ENCODE results near the gene ST6GALNAC5.

Gene ST6GALNAC5

DNA sequence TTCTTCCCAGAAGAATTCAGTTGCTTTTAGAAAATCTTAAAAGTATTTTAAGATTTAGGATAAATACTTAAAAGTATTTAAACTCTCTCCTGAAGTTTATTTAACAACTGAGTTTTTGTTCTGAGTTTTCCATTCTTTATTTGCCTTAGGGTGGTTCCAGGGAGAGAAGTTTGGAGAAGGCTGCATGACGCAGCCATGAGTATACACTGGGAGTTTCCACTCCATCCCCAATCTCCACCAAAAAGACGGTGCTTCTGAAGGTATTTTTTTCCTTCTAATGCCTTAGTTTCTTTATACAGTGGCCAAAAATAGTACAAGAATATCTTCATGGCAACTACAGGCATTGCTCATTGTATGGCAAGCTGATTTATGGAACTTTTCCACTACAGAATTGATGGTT, 122.7 kb downstream of the ST6GALNAC5 start:
- Histone ChIP-seq H3K9me2 (replicated peaks; ENCODE audit: low read depth, low read length) (no peaks in the 10 kb centered on the region), H3K4me3 (ENCODE audit: low read length, poor library complexity, severe bottlenecking) (no peak overlapping the region), H4K20me1 (ENCODE audit: insufficient read depth, low read length, poor library complexity, severe bottlenecking) (no peaks in the 10 kb centered on the region), H3K9me3 (ENCODE audit: insufficient read depth, low read depth, low read length) (no peaks in the 10 kb centered on the region), H3K4me2 (ENCODE audit: low read depth, low read length, poor library complexity, severe bottlenecking) (no peak overlapping the region), H2AFZ (ENCODE audit: low read length) (no peak overlapping the region), H3K9ac (ENCODE audit: low read depth, low read length, poor library complexity, severe bottlenecking) (no peak overlapping the region), H3K79me2 (ENCODE audit: insufficient read depth, low read length) (no peaks in the 10 kb centered on the region), H3K36me3 (ENCODE audit: insufficient read depth, low read length) (no peaks in the 10 kb centered on the region), H3K4me1 (ENCODE audit: insufficient read depth, low read length, poor library complexity, severe bottlenecking) (no peaks in the 10 kb centered on the region), H3K27me3 (ENCODE audit: insufficient read depth, low read length, poor library complexity, severe bottlenecking) (no peaks in the 10 kb centered on the region), H3F3A (ENCODE audit: low read depth) (no peaks in the 10 kb centered on the region)
- TF ChIP-seq CTCF (conservative IDR thresholded peaks at IDR 0.05; ENCODE audit: low read length) = no peak
- TF ChIP-seq EZH2phosphoT487 (IDR thresholded peaks at IDR 0.05; ENCODE audit: borderline replicate concordance) = no peak

- H3K4me1 ChIP-seq (ENCODE audit: insufficient read depth, low read length, poor library complexity, severe bottlenecking) = no peaks in the 10 kb centered on the region
- H3K27me3 ChIP-seq (ENCODE audit: insufficient read depth, low read length, poor library complexity, severe bottlenecking) = no peaks in the 10 kb centered on the region
- H4K20me1 ChIP-seq (ENCODE audit: insufficient read depth, low read length, poor library complexity, severe bottlenecking) = no peaks in the 10 kb centered on the region
- TF ChIP-seq CTCF (conservative IDR thresholded peaks at IDR 0.05; ENCODE audit: low read length) (no peak), EZH2phosphoT487 (IDR thresholded peaks at IDR 0.05; ENCODE audit: borderline replicate concordance) (no peak)
- no peaks in the 10 kb centered on the region for H3K9me3 ChIP-seq (ENCODE audit: insufficient read depth, low read depth, low read length)
- H3K36me3 ChIP-seq (ENCODE audit: insufficient read depth, low read length) = no peaks in the 10 kb centered on the region
- no peak overlapping the region for H3K4me2 ChIP-seq (ENCODE audit: low read depth, low read length, poor library complexity, severe bottlenecking)
- H3F3A ChIP-seq (ENCODE audit: low read depth) = no peaks in the 10 kb centered on the region
- no peaks in the 10 kb centered on the region for H3K9me2 ChIP-seq (replicated peaks; ENCODE audit: low read depth, low read length)
- no peak overlapping the region for H3K9ac ChIP-seq (ENCODE audit: low read depth, low read length, poor library complexity, severe bottlenecking)
- H3K79me2 ChIP-seq (ENCODE audit: insufficient read depth, low read length) = no peaks in the 10 kb centered on the region
- H3K4me3 ChIP-seq (ENCODE audit: low read length, poor library complexity, severe bottlenecking) = no peak overlapping the region
- no peak overlapping the region for H2AFZ ChIP-seq (ENCODE audit: low read length)
Measured at GRCh38 chr1:76993036-76993435, 125.8 kb downstream of the ST6GALNAC5 start.

GRCh38 chr1:76998582-76999223, 131.4 kb downstream of the ST6GALNAC5 start:
- Histone ChIP-seq H3K36me3 (ENCODE audit: insufficient read depth, low read length) (no peaks in the 10 kb centered on the region), H3K9me2 (replicated peaks; ENCODE audit: low read depth, low read length) (no peaks in the 10 kb centered on the region), H3K27me3 (ENCODE audit: insufficient read depth, low read length, poor library complexity, severe bottlenecking) (no peaks in the 10 kb centered on the region), H3K4me2 (ENCODE audit: low read depth, low read length, poor library complexity, severe bottlenecking) (no peak overlapping the region), H3K9me3 (ENCODE audit: insufficient read depth, low read depth, low read length) (no peaks in the 10 kb centered on the region), H2AFZ (ENCODE audit: low read length) (no peak overlapping the region), H3F3A (ENCODE audit: low read depth) (no peaks in the 10 kb centered on the region), H3K4me3 (ENCODE audit: low read length, poor library complexity, severe bottlenecking) (no peak overlapping the region), H3K9ac (ENCODE audit: low read depth, low read length, poor library complexity, severe bottlenecking) (no peak overlapping the region), H3K79me2 (ENCODE audit: insufficient read depth, low read length) (no peaks in the 10 kb centered on the region), H3K4me1 (ENCODE audit: insufficient read depth, low read length, poor library complexity, severe bottlenecking) (no peaks in the 10 kb centered on the region), H4K20me1 (ENCODE audit: insufficient read depth, low read length, poor library complexity, severe bottlenecking) (no peaks in the 10 kb centered on the region)
- TF ChIP-seq CTCF (conservative IDR thresholded peaks at IDR 0.05; ENCODE audit: low read length) = no peak
- TF ChIP-seq EZH2phosphoT487 (IDR thresholded peaks at IDR 0.05; ENCODE audit: borderline replicate concordance) = no peak
